ENCODE data around the gene LACRT.

LACRT gene

DNA sequence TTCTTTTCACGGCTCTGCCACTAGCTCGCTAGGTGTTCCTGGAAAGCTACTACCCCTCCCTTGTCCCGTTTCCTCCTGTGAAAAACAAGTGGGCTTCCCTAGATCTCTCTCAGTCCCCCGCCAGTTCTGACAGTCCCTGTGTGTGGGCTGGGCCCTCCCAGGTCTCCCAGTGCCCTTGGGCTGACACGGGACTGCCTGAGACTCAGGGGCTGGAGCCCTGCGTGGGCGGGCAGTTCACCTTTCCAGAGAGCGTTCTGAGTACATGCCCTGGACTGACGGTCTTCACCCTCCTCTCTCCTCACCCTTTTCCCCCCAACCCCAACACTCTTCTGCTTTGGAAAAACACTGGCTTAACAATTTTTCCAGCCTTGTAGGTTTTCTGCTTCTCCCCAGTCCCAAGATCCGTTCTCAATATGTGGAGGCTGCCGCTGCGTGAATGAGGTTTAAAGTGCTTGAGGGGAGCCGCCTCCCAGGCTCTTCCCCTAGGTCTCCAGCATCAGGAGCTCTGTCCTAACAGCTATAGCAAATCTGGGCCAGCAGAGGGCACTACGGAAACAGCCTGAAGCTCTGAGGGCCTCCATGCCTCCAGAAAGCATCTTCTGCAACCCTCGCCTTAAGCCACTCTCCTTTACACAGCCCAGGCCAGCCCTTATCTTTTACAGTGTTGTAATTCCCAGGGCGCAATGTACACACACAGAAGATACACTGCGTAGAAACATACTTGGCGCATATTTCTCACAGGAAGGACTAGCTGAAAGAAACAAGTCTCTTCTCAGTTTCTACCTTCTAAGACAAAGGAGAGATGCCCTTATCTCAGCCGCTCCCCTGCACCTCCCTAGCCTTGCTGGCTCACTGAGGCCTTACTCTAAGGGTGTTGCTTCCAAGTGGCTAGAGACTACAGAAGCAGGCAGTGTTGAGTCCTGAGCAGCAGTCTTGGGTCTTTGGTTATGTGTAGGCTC, 23.9 kb upstream of the LACRT start:
- ChIA-PET POLR2A (no interaction called here), CTCF (interaction anchor here (0.6 to 1.9 kb wide), 16 partner anchors 9 to 344 kb away, joined by 3 to 7 read pairs (median 4); partner anchors contain the start of gene DCD)
- no peak for TF ChIP-seq FOXK2 (IDR thresholded peaks at IDR 0.05)
- TF ChIP-seq BHLHE40 (IDR thresholded peaks at IDR 0.05; ENCODE audit: borderline replicate concordance): no peak
- TF ChIP-seq FOXM1 (IDR thresholded peaks at IDR 0.05; ENCODE audit: borderline replicate concordance): no peak
- TF ChIP-seq SUZ12 (IDR thresholded peaks at IDR 0.05): no peak
- no peak for TF ChIP-seq CTBP1 (IDR thresholded peaks at IDR 0.05; ENCODE audit: borderline replicate concordance)
- TF ChIP-seq HDGF (IDR thresholded peaks at IDR 0.05; ENCODE audit: borderline replicate concordance): no peak
- DNase-seq (ENCODE audit: extremely low spot score): peak; percentile 78

GRCh38 chr12:54657105-54657607, 22.5 kb upstream of the LACRT start:
- TF ChIP-seq FOXK2 (IDR thresholded peaks at IDR 0.05): no peak
- TF ChIP-seq SP1 (IDR thresholded peaks at IDR 0.05): no peak
- TF ChIP-seq HDGF (IDR thresholded peaks at IDR 0.05; ENCODE audit: borderline replicate concordance): no peak
- TF ChIP-seq ZNF384 (IDR thresholded peaks at IDR 0.05): no peak
- no peak for TF ChIP-seq FOXA1 (IDR thresholded peaks at IDR 0.05)
- ChIA-PET CTCF (interaction anchor here (1.9 kb wide), 1 partner anchor 61 kb away, joined by 5 read pairs; no protein-coding TSS in a partner anchor), POLR2A (no interaction called here)
- no peak for DNase-seq (ENCODE audit: extremely low spot score)

- ChIA-PET POLR2A (no interaction called here), CTCF (interaction anchor here (0.9 to 1.0 kb wide), 2 partner anchors 25 to 32 kb away, joined by 3 read pairs; no protein-coding TSS in a partner anchor)
- DNase-seq (ENCODE audit: extremely low spot score): no peak
- no peak for TF ChIP-seq HDGF (IDR thresholded peaks at IDR 0.05; ENCODE audit: borderline replicate concordance)
- no peak for TF ChIP-seq FOXA1 (IDR thresholded peaks at IDR 0.05)
- TF ChIP-seq SP1 (IDR thresholded peaks at IDR 0.05): no peak
- no peak for TF ChIP-seq ELF4 (IDR thresholded peaks at IDR 0.05)
- TF ChIP-seq FOXK2 (IDR thresholded peaks at IDR 0.05): no peak
- no peak for TF ChIP-seq L3MBTL2 (conservative IDR thresholded peaks at IDR 0.05)
- no peak for TF ChIP-seq CTBP1 (IDR thresholded peaks at IDR 0.05; ENCODE audit: borderline replicate concordance)
- no peak for TF ChIP-seq FOXM1 (IDR thresholded peaks at IDR 0.05; ENCODE audit: borderline replicate concordance)
- TF ChIP-seq TARDBP (IDR thresholded peaks at IDR 0.05): no peak
- TF ChIP-seq SUZ12 (IDR thresholded peaks at IDR 0.05): no peak
- no peak for TF ChIP-seq ZNF384 (IDR thresholded peaks at IDR 0.05)
- no peak for TF ChIP-seq BHLHE40 (IDR thresholded peaks at IDR 0.05; ENCODE audit: borderline replicate concordance)
- no peak for TF ChIP-seq NFRKB (IDR thresholded peaks at IDR 0.05)
- no peak for TF ChIP-seq LEF1 (IDR thresholded peaks at IDR 0.05; ENCODE audit: borderline replicate concordance)
- no peak for TF ChIP-seq ARNT (IDR thresholded peaks at IDR 0.05)
- TF ChIP-seq PKNOX1 (IDR thresholded peaks at IDR 0.05): no peak
Measured at GRCh38 chr12:54654926-54655325, 20.2 kb upstream of the LACRT start.

- TF ChIP-seq FOXA1 (IDR thresholded peaks at IDR 0.05): no peak
- TF ChIP-seq SUZ12 (IDR thresholded peaks at IDR 0.05): no peak
- no peak for TF ChIP-seq ARNT (IDR thresholded peaks at IDR 0.05)
- TF ChIP-seq SP1 (IDR thresholded peaks at IDR 0.05): no peak
- no peak for TF ChIP-seq ELF4 (IDR thresholded peaks at IDR 0.05)
- TF ChIP-seq BHLHE40 (IDR thresholded peaks at IDR 0.05; ENCODE audit: borderline replicate concordance): no peak
- TF ChIP-seq FOXK2 (IDR thresholded peaks at IDR 0.05): no peak
- TF ChIP-seq NFRKB (IDR thresholded peaks at IDR 0.05): no peak
- TF ChIP-seq CTBP1 (IDR thresholded peaks at IDR 0.05; ENCODE audit: borderline replicate concordance): no peak
- ChIA-PET CTCF (no interaction called here), POLR2A (no interaction called here)
- DNase-seq (ENCODE audit: extremely low spot score): no peak
Measured at GRCh38 chr12:54653025-54653424, 18.3 kb upstream of the LACRT start.

- CTCF ChIA-PET: no interaction called here
- POLR2A ChIA-PET: no interaction called here
- TF ChIP-seq FOXK2 (IDR thresholded peaks at IDR 0.05): no peak
- TF ChIP-seq L3MBTL2 (conservative IDR thresholded peaks at IDR 0.05): no peak
- no peak for TF ChIP-seq LEF1 (IDR thresholded peaks at IDR 0.05; ENCODE audit: borderline replicate concordance)
- no peak for TF ChIP-seq PKNOX1 (IDR thresholded peaks at IDR 0.05)
- no peak for TF ChIP-seq SP1 (IDR thresholded peaks at IDR 0.05)
- no peak for TF ChIP-seq SUZ12 (IDR thresholded peaks at IDR 0.05)
- no peak for TF ChIP-seq NFRKB (IDR thresholded peaks at IDR 0.05)
- no peak for TF ChIP-seq ELF4 (IDR thresholded peaks at IDR 0.05)
- no peak for TF ChIP-seq BHLHE40 (IDR thresholded peaks at IDR 0.05; ENCODE audit: borderline replicate concordance)
- TF ChIP-seq ARNT (IDR thresholded peaks at IDR 0.05): no peak
- TF ChIP-seq FOXA1 (IDR thresholded peaks at IDR 0.05): no peak
- no peak for TF ChIP-seq HDGF (IDR thresholded peaks at IDR 0.05; ENCODE audit: borderline replicate concordance)
- no peak for TF ChIP-seq ZNF384 (IDR thresholded peaks at IDR 0.05)
- no peak for TF ChIP-seq CTBP1 (IDR thresholded peaks at IDR 0.05; ENCODE audit: borderline replicate concordance)
- no peak for TF ChIP-seq TARDBP (IDR thresholded peaks at IDR 0.05)
- no peak for TF ChIP-seq FOXM1 (IDR thresholded peaks at IDR 0.05; ENCODE audit: borderline replicate concordance)
- no peak for DNase-seq (ENCODE audit: extremely low spot score)
Measured at GRCh38 chr12:54650889-54651288, 16.2 kb upstream of the LACRT start.

DNA sequence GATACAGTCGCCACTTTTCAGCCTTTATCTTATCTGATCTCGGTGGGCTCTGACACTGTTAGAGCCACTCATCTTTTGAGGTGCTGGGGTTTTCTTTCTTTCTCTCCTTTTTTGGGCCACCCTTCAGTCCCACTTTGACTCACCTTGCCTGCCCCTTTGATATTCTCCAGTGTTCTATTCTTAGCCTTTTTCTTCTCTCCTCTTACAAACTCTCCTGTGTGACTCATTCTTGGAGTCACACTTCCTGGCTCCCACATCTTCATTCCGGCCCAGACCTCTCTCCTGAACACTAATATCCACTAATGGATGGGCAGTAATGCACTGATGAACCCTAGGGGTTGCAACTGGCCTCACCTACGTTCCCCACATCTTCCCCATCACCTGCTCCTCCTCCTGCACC, 15.7 kb upstream of the LACRT start:
- no peak for TF ChIP-seq ELF4 (IDR thresholded peaks at IDR 0.05)
- no peak for TF ChIP-seq HDGF (IDR thresholded peaks at IDR 0.05; ENCODE audit: borderline replicate concordance)
- no peak for TF ChIP-seq FOXK2 (IDR thresholded peaks at IDR 0.05)
- TF ChIP-seq PKNOX1 (IDR thresholded peaks at IDR 0.05): no peak
- no peak for TF ChIP-seq SUZ12 (IDR thresholded peaks at IDR 0.05)
- TF ChIP-seq CTBP1 (IDR thresholded peaks at IDR 0.05; ENCODE audit: borderline replicate concordance): no peak
- TF ChIP-seq TARDBP (IDR thresholded peaks at IDR 0.05): no peak
- no peak for TF ChIP-seq FOXM1 (IDR thresholded peaks at IDR 0.05; ENCODE audit: borderline replicate concordance)
- TF ChIP-seq L3MBTL2 (conservative IDR thresholded peaks at IDR 0.05): no peak
- no peak for TF ChIP-seq ARNT (IDR thresholded peaks at IDR 0.05)
- TF ChIP-seq SP1 (IDR thresholded peaks at IDR 0.05): no peak
- no peak for TF ChIP-seq FOXA1 (IDR thresholded peaks at IDR 0.05)
- ChIA-PET CTCF (interaction anchor here (1.0 to 1.5 kb wide), 2 partner anchors 8 to 29 kb away, joined by 3 read pairs; no protein-coding TSS in a partner anchor), POLR2A (no interaction called here)
- DNase-seq (ENCODE audit: extremely low spot score): no peak
